Upper lobe of left lung (tissue), 6 donors: ENCODE measurements around the gene FCN1. TPM values are rescaled to one million over a fixed set of nuclear protein-coding genes. Genes with fewer than 3 reads are reported as not detected.

Experiments used
- ATAC-seq, 2 donors: fragments of 200-7000 bp; cut with Tn5 transposase; one replicate each; pipeline ENCODE4 v1.9.1; 2022; ENCODE audit warnings: mild to moderate bottlenecking in 2 of 2, moderate library complexity in 2 of 2; ENCODE audit not compliant: low FRiP score in 2 of 2
- DNase-seq, 2 donors: peaks; one replicate each; pipeline ENCODE4 v3.0.0-alpha.2; 2019 to 2020
- H3K27ac ChIP-seq, 4 donors: fragments of 200-600 bp; sonication (generic); one replicate each; pipeline ENCODE4 v1.5.1; 2016 to 2019
- H3K27me3 ChIP-seq, 4 donors: fragments of 200-600 bp; sonication (generic); one replicate each; pipeline ENCODE4 v1.5.1; 2017 to 2019
- H3K36me3 ChIP-seq, 4 donors: fragments of 200-600 bp; sonication (generic); one replicate each; pipeline ENCODE4 v1.5.1; 2016 to 2019
- H3K4me1 ChIP-seq, 4 donors: fragments of 200-600 bp; sonication (generic); one replicate each; pipeline ENCODE4 v1.5.1; 2018 to 2019
- H3K4me3 ChIP-seq, 4 donors: fragments of 200-600 bp; sonication (generic); one replicate each; pipeline ENCODE4 v1.5.1; 2017 to 2019; ENCODE audit warnings: mild to moderate bottlenecking in 2 of 4, moderate library complexity in 1 of 4
- H3K9me3 ChIP-seq, 4 donors: fragments of 200-600 bp; sonication (generic); one replicate each; pipeline ENCODE4 v1.5.1; 2018 to 2019
- CTCF ChIP-seq, 6 experiments: fragments of 450-650 bp in 4 of 6; fragments of 200-600 bp in 2 of 6; sonication (generic) in 2 of 6; IDR thresholded peaks; one replicate each; pipeline ENCODE4 v1.5.1; 2016 to 2019; ENCODE audit warnings: antibody characterized with exemption in 6 of 6
- EP300 ChIP-seq, 4 donors: sonication (generic); formaldehyde crosslinking; IDR thresholded peaks; one replicate each; pipeline ENCODE4 v1.5.1; 2017; ENCODE audit warnings: antibody characterized with exemption in 4 of 4, control low read depth in 2 of 4
- POLR2A ChIP-seq, 4 donors: fragments of 450-650 bp; IDR thresholded peaks; one replicate each; pipeline ENCODE4 v1.5.1; 2016 to 2017; ENCODE audit warnings: antibody characterized with exemption in 4 of 4, mild to moderate bottlenecking in 2 of 4
- POLR2AphosphoS5 ChIP-seq, 2 donors: sonication (generic); formaldehyde crosslinking; IDR thresholded peaks; one replicate each; pipeline ENCODE4 v1.5.1; 2017; ENCODE audit warnings: antibody characterized with exemption in 2 of 2
- WGBS, 2 donors: methylation state at CpG; one replicate each; pipeline ENCODE4 v1.1.5; 2017 to 2018; 5-methylcytosine and 5-hydroxymethylcytosine counted together
- total RNA-seq, 6 donors: library from RNA; depleted of rRNA in 4 of 6; stranded (reverse); fragments of >200 nt in 4 of 6; gene quantifications; one replicate each; pipeline versions ENCODE4 v1.1.0 to v1.2.1, GENCODE V29; 2016 to 2021
- donor health status: DM: no; HTN: no; CAD: no; lungs with moderate emphysema.
- donor health status: DM: no; HTN: yes; CAD: no; lungs with severe emphysema.

The FCN1 gene
- total RNA-seq, 6 donors from 2014 or later = 11.5 to 147 (median 19.7) TPM

GRCh38 chr9:134913713-134914500, 3.8 kb downstream of the FCN1 start:
- H3K4me3 ChIP-seq = no peak overlapping the region

GRCh38 chr9:134913041-134913712, 4.5 kb downstream of the FCN1 start:
- no peak for ATAC-seq
- no peak overlapping the region for H3K27ac ChIP-seq
- 86 to 88% methylated on average over 14 to 22 of the region's 22 CpGs for WGBS, 2 donors

More at GRCh38 chr9:134913713-134914500, 3.8 kb downstream of the FCN1 start:
- no peaks in the 10 kb centered on the region for H3K4me1 ChIP-seq
- ATAC-seq (no peak), DNase-seq (no peak)
- no peak overlapping the region for H3K27ac ChIP-seq
- no peaks in the 10 kb centered on the region for H3K9me3 ChIP-seq
- H3K27me3 ChIP-seq = no peaks in the 10 kb centered on the region
- H3K36me3 ChIP-seq = no peaks in the 10 kb centered on the region
- 82 to 91% methylated on average over 9 to 21 of the region's 23 CpGs for WGBS, 2 donors
- TF ChIP-seq POLR2AphosphoS5 (IDR thresholded peaks at IDR 0.05) (no peak), POLR2A (IDR thresholded peaks at IDR 0.05) (no peak), EP300 (IDR thresholded peaks at IDR 0.05) (no peak), CTCF (IDR thresholded peaks at IDR 0.05) (no peak)

GRCh38 chr9:134912126-134912840, 5.4 kb downstream of the FCN1 start:
- 90 to 92% methylated on average over 7 to 16 of the region's 20 CpGs for WGBS, 2 donors
- H3K9me3 ChIP-seq = no peaks in the 10 kb centered on the region
- H3K27ac ChIP-seq = no peak overlapping the region
- no peak for TF ChIP-seq CTCF (IDR thresholded peaks at IDR 0.05)
- TF ChIP-seq EP300 (IDR thresholded peaks at IDR 0.05) = no peak
- no peak for TF ChIP-seq POLR2A (IDR thresholded peaks at IDR 0.05)
- no peak for TF ChIP-seq POLR2AphosphoS5 (IDR thresholded peaks at IDR 0.05)
- H3K4me3 ChIP-seq = no peak overlapping the region
- DNase-seq = no peak
- H3K4me1 ChIP-seq = no peaks in the 10 kb centered on the region
- H3K27me3 ChIP-seq = no peaks in the 10 kb centered on the region
- H3K36me3 ChIP-seq = no peaks in the 10 kb centered on the region
- no peak for ATAC-seq

More at GRCh38 chr9:134913041-134913712, 4.5 kb downstream of the FCN1 start:
- no peaks in the 10 kb centered on the region for H3K4me1 ChIP-seq
- no peak for DNase-seq
- no peaks in the 10 kb centered on the region for H3K36me3 ChIP-seq
- H3K4me3 ChIP-seq = no peak overlapping the region
- no peak for TF ChIP-seq POLR2AphosphoS5 (IDR thresholded peaks at IDR 0.05)
- TF ChIP-seq EP300 (IDR thresholded peaks at IDR 0.05) = no peak
- no peak for TF ChIP-seq CTCF (IDR thresholded peaks at IDR 0.05)
- no peak for TF ChIP-seq POLR2A (IDR thresholded peaks at IDR 0.05)
- no peaks in the 10 kb centered on the region for H3K9me3 ChIP-seq
- H3K27me3 ChIP-seq = no peaks in the 10 kb centered on the region

GRCh38 chr9:134909511-134910481, 7.9 kb downstream of the FCN1 start:
- Histone ChIP-seq H3K4me1 (no peaks in the 10 kb centered on the region), H3K36me3 (no peaks in the 10 kb centered on the region), H3K9me3 (no peaks in the 10 kb centered on the region), H3K27ac (no peak overlapping the region), H3K27me3 (no peaks in the 10 kb centered on the region), H3K4me3 (no peak overlapping the region)
- TF ChIP-seq POLR2AphosphoS5 (IDR thresholded peaks at IDR 0.05) (no peak), EP300 (IDR thresholded peaks at IDR 0.05) (no peak), POLR2A (IDR thresholded peaks at IDR 0.05) (no peak), CTCF (IDR thresholded peaks at IDR 0.05) (no peak)
- peak in 1 of 2 donors; percentile 8 for DNase-seq
- 74 to 82% methylated on average over 23 to 24 of the region's 24 CpGs for WGBS, 2 donors
- ATAC-seq = no peak
